ENCODE data around the gene PNRC2.
"Not testable (repeated sequence)": the region's sequence is repeated elsewhere in the genome, so short reads cannot be mapped to it uniquely, and the experiment has no call there.

PNRC2 gene

DNA sequence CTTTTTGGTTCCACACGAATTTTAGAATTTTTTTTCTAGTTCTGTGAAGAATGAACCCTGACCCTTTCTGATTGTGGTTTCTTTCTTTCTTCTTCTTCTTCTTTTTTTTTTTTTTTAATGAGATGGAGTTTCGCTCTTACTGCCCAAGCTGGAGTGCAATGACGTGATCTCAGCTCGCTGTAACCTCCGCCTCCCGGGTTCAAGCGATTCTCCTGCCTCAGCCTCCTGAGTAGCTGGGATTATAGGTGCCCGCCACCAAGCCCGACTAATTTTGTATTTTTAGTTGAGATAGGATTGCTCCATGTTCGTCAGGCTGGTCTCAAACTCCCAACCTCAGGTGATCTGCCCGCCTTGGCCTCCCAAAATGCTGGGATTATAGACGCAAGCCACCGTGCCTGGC is 32.4 kb downstream of the PNRC2 start:
- DNase-seq, result not testable (repeated sequence)

DNA sequence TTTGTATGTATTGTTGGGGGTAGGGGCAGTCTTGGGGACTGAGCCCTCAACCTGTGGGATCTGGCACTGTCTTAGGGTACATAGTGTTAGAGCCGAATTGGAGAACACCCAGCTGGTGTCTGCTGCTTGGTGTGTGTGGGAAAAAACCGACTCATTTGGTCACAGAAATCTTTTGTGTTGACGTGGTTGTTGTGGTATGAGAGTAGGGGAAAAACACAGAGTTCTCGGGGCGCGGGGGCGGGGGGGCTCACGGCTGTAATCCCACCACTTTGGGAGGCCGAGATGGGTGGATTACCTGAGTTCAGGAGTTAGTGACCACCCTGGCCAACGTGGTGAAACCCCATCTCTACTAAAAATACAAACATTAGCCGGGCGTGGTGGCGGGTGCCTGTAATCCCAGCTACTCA is 35.8 kb downstream of the PNRC2 start:
- no peak for DNase-seq

DNA sequence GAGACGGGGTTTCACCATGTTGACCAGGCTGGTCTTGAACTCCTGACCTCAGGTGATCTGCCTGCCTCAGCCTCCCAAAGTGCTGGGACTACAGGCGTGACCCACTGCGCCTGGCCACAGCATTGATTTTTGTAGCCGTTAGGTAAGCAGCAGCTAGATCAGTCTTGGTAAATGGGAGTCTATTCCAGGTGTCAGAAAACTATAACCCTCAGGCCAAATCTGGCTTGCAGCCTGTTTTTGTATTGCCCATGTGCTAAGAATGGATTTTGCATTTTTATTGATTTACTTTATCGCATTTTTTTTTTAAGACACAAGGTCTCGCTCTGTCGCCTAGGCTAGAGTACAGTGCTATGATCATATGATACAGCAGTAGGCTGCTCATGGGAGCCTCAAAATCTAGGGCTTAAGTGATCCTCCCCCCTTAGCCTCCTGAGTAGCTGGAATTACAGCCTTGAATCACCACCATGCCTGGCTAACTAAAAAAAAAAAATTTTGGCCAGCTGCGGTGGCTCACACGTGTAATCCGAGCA is 37.1 kb downstream of the PNRC2 start:
- no peak for DNase-seq

DNA sequence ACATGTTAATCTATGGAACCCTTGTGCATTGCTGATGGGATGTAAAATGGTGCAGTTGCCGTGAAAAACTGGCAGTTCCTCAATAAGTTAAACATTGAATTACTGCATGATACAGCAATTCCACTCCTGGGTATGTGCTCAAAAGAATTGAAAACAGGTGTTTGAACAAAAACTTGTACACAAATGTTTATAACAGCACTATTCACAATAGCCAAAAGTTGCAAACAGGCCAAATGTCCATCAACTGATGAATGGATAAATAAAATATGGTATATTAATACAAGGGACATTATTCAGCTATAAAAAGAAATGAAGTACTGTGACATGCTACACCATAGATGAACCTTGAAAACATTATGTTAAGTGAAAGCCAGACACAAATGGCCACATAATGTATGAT is 38.2 kb downstream of the PNRC2 start:
- DNase-seq, result no peak

DNA sequence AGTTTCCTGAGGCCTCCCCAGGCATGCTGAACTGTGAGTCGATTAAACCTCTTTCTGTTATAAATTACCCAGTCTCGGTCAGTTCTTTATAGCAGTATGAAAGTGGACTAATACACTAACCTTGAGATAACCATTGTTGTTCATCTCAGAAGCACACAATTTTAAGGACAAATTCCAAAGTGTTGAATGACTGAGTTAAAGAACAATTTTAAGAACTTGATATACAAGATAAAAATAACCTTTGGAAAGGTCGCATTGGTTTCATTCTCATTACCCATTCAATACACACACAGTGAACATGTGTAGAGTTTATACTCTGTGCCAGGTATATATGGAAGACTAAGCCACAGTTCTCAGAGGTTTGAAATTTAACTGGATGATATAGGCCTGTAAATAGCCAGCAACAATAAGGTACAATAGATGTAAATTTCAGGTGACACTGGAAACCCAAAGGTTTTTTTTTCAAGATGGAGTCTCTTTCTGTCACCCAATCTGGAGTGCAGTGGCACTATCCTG is 39.6 kb downstream of the PNRC2 start:
- DNase-seq, result no peak

DNA sequence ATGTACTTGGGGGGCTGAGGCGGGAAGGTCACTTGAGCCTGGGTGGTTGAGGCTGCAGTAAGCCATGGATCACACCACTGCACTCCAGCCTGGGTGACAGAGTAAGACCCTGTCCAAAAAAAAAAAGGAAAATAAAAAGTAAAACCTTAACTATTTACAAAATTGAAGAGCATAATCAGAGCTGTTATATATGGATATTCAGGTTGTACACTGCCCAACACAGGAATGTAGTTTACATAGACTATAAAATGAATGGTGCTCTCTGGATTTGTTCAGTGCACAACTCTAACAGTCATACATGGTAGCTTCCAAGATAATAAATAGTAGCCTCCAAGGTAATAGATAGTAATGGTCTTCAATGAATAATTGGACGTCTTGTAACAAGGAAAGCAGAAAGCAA is 43.1 kb downstream of the PNRC2 start:
- DNase-seq, result no peak

DNA sequence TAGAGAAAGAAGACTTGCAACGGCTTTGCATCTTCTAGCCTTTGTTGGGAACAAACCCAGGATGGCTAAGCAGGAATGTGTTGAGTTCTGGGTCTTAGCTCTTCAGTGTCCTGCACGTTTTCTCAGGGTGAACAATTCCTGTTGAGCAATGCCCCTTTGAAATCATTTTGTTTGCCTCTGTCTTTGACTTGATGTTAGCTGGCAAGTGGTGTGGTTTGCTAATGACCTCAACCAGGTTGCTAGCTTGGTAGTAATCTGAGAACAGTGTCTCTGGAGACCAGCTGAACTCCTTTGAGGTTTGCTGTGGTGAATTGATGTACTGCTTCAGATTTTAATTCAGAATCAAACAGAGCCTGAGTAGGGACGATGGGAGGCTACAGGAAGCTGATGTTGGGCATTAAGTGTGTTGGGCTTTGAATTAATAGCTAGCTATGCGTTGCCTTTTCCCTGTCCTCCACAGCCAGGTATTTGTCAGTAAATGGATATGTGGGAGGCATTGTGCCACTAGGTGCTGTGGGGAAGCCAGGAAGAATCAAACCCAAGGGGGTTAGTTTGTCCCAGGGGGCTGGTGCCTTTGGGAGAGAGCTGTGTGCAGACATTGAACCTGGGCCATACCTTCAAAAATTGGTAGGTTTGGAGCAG is 43.8 kb downstream of the PNRC2 start:
- DNase-seq, result no peak

DNA sequence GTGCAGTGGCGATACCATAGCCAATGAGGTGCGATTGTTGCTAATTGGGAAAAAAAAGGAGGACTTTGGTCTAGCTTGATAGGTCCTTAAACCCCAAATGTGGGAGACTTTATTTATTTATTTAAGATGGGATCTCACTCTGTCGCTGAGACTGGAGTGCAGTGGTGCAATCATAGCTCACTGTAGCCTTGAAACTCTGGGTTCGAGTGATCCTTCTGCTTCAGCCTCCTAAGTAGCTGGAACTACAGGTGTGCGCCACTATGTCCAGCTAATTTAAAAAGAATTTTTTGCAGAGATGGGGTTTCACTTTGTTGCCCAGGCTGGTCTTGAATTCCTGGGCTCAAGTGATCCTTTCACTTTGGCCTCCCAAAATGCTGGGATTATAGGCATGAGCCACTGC is 44.5 kb downstream of the PNRC2 start:
- DNase-seq, result no peak

DNA sequence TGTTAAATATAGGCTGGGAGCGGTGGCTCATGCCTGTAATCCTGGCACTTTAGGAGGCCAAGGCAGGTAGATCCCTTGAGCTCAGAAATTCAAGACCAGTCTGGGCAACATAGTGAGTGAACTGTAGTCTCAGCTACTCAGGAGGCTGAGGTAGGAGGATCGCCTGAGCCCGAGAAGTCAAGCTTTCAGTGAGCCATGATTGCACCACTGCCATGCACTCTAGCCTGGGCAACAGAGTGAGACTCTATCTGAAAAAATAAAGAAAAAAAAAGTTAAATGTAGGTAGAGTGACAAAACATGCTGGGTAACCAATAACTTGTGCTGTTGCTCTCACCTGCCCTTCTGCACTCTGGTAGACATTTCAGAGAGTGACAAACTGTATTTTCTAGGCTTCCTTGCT is 45.5 kb downstream of the PNRC2 start:
- DNase-seq, result no peak

DNA sequence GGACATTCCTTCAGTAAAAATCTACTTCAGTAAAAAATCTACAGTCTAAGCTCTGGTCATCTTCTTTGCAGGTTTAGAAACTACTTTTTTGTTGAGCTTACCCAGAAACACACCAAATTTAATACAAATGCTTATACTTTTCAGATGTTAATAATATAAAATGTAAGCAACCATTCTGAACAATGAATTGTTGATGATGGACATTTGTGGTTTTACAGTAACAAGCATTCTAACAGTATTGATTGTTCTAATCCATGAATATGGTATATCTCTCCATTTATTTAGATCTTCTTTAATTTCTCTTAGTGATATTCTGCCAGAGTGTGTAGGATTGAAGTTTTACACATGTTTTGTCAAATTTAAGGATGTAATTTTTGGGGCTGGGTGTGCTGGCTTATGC is 47.5 kb downstream of the PNRC2 start:
- DNase-seq, result no peak

DNA sequence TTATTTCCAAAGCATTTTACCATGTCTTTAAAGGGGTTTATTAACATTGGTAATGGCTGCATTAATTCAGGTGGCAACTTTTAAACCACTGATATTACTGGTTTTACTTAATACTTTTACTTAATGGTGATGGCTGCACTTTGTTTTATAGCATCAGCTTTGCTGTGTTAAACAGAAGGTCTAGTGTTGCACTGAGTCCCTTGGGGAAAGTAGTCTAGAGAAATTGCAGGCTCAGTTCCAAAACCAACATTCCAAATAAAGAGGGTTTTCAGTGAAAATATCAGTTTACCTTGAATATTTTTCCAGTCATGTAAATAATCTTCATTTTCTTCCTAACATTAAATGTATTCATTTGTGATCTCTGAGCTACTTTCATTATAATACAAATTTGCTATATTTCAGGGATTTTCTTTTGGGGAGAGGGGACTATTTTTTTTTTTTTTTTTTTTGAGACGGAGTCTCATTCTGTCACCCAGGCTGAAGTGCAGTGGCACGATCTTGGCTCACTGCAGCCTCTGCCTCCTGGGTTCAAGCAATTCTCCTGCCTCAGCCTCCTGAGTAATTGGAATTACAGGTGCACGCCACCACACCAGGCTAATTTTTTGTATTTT is 49.1 kb downstream of the PNRC2 start:
- not testable (repeated sequence) for DNase-seq

DNA sequence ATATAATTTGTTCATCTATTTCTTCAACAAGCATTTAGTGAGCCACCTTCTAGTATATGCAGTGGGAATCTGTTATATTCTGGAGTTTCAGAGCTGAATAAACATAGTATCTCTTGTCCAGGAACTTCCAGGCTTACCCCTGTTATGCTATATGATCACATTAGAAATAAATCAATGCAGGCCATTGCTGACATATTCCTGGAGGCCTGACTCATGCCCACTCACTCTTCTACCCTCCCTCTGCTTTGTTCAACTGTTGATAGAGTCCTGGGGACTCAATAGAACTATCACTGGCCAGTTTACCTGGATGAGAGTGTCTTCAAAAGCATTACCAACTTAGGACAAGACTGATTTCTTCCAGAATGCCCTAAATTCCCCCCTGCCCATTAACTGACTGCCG is 49.8 kb downstream of the PNRC2 start:
- no peak for DNase-seq

DNA sequence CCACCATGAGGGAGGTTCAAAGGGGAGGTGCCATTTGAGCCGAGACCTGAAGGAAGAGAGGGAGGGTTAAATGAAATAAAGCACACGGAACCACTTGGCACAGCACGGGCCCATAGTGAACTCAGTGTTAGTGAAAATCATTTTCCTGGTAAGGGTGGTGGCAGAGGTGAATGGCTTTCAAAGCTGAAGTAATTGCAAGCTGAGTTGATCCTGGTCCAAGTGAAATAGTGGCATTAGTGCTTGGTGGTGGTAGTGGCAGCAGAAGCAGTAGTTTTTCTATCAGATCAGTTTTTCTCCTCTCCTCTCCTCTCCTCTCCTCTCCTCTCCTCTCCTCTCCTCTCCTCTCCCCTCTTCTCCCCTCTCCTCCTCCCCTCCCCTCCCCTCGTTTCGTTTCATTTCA is 51.0 kb downstream of the PNRC2 start:
- no peak for DNase-seq

DNA sequence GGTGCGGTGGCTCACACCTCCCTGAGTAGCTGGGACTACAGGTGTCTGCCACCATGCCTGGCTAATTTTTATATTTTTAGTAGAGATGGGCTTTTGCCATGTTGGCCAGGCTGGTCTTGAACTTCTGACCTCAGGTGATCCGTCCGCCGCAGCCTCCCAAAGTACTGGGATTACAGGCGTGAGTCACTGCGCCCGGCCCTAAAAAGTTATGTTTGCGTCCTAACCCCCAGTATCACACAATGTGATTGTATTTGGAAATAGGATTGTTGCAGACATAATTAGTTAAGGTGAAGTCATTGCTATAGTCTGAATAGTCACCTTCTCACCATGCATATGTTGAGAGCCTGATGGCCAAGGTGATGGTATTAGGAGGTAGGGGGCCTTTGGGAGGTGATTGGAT is 53.2 kb downstream of the PNRC2 start:
- DNase-seq, result not testable (repeated sequence)

All from C1 segment of cervical spinal cord (tissue), 14 donors.